Measurements from ENCODE around the gene ZNF543. TPM values are rescaled to one million over a fixed set of nuclear protein-coding genes. Genes with fewer than 3 reads are reported as not detected.

ZNF543 gene
- total and polyA plus RNA-seq, 9 of the 15 experiments (the other 6 are each of a cell fraction or from before 2014, with no cell fraction given) = 0.14 to 5.5 (median 2.4) TPM

DNA sequence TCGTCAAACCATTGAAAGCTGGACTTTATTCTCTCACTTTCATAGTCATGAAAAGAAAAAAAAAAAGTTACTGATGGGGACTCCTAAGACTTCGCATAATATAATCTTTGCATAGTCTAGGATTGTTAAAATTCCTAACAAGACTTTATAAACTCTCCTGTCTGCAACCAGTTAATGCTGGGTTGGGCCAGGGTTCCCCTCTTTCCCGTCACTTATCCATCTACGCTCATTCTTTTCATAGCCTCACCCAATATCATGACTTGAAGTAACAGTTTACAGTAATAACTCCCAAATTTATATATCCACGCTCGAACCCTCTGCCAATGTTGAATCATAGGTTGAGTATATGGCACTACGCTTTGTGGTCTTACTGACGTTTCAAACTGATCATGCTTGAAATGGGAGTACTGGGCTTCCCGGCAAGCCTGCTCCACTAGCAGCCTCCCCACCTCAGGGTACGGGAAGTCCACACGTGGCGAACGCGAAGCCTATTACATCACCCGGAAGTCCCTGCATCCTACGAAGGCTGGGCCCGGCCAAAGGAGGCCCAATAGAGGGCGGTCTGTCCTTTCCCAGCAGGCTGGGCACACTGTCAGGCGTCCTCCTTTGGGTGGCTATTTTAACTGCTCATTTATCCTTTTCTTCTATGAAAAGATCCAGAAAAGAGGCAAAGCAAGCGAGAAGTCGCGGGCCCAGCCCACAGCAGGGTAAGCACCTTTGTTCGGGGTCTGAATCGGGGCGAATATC is 40.7 kb upstream of the ZNF543 start (continued):
- no peak for TF ChIP-seq SAFB2 (IDR thresholded peaks at IDR 0.05; ENCODE audit: borderline replicate concordance, low read depth, low read length, severe bottlenecking)
- TF ChIP-seq CREM (IDR thresholded peaks at IDR 0.05; ENCODE audit: low read depth) = peak; percentile 81
- no peak for TF ChIP-seq SLC30A9 (CRISPR knock-in tag; IDR thresholded peaks at IDR 0.05)
- no peak for TF ChIP-seq PURB (CRISPR knock-in tag; IDR thresholded peaks at IDR 0.05; ENCODE audit: low read depth)
- TF ChIP-seq CREB1 (IDR thresholded peaks at IDR 0.05) = no peak
- no peak for TF ChIP-seq CREB1 (CRISPR knock-in tag; IDR thresholded peaks at IDR 0.05)
- no peak for TF ChIP-seq ZNF830 (CRISPR knock-in tag; IDR thresholded peaks at IDR 0.05)
- TF ChIP-seq, protein P1, sequence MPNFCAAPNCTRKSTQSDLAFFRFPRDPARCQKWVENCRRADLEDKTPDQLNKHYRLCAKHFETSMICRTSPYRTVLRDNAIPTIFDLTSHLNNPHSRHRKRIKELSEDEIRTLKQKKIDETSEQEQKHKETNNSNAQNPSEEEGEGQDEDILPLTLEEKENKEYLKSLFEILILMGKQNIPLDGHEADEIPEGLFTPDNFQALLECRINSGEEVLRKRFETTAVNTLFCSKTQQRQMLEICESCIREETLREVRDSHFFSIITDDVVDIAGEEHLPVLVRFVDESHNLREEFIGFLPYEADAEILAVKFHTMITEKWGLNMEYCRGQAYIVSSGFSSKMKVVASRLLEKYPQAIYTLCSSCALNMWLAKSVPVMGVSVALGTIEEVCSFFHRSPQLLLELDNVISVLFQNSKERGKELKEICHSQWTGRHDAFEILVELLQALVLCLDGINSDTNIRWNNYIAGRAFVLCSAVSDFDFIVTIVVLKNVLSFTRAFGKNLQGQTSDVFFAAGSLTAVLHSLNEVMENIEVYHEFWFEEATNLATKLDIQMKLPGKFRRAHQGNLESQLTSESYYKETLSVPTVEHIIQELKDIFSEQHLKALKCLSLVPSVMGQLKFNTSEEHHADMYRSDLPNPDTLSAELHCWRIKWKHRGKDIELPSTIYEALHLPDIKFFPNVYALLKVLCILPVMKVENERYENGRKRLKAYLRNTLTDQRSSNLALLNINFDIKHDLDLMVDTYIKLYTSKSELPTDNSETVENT (CRISPR knock-in tag; IDR thresholded peaks at IDR 0.05) = no peak
- TF ChIP-seq ZNF121 (CRISPR knock-in tag; conservative IDR thresholded peaks at IDR 0.05) = no peak
- TF ChIP-seq, protein P2, sequence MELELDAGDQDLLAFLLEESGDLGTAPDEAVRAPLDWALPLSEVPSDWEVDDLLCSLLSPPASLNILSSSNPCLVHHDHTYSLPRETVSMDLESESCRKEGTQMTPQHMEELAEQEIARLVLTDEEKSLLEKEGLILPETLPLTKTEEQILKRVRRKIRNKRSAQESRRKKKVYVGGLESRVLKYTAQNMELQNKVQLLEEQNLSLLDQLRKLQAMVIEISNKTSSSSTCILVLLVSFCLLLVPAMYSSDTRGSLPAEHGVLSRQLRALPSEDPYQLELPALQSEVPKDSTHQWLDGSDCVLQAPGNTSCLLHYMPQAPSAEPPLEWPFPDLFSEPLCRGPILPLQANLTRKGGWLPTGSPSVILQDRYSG (tag; conservative IDR thresholded peaks at IDR 0.05; ENCODE audit: low read depth) = 0 out of 2 replicates have a peak, but pooled peaks have one; percentile 57
- no peak for TF ChIP-seq CHCHD3 (CRISPR knock-in tag; IDR thresholded peaks at IDR 0.05)
- TF ChIP-seq JUND (IDR thresholded peaks at IDR 0.05; ENCODE audit: borderline replicate concordance, low read depth, low read length) = peak; percentile 92
- TF ChIP-seq JUND (tag; IDR thresholded peaks at IDR 0.05; ENCODE audit: borderline replicate concordance, low read depth, low read length) = peak; percentile 89; the same call in 2 of the 3 replicates
- no peak for TF ChIP-seq RBM22 (IDR thresholded peaks at IDR 0.05; ENCODE audit: low read depth, low read length, poor library complexity, severe bottlenecking)
- TF ChIP-seq KLF13 (tag; IDR thresholded peaks at IDR 0.05; ENCODE audit: borderline replicate concordance, low read depth) = 0 out of 2 replicates have a peak, but pooled peaks have one; percentile 20
- TF ChIP-seq, protein P3, sequence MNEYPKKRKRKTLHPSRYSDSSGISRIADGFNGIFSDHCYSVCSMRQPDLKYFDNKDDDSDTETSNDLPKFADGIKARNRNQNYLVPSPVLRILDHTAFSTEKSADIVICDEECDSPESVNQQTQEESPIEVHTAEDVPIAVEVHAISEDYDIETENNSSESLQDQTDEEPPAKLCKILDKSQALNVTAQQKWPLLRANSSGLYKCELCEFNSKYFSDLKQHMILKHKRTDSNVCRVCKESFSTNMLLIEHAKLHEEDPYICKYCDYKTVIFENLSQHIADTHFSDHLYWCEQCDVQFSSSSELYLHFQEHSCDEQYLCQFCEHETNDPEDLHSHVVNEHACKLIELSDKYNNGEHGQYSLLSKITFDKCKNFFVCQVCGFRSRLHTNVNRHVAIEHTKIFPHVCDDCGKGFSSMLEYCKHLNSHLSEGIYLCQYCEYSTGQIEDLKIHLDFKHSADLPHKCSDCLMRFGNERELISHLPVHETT (CRISPR knock-in tag; conservative IDR thresholded peaks at IDR 0.05 in 1 of 2, IDR thresholded peaks at IDR 0.05 in 1 of 2) = peak in 1 of 2 experiments; percentile 23; a peak in 2 of 4 replicates
- TF ChIP-seq NR2C1 (IDR thresholded peaks at IDR 0.05) = no peak
- 0 out of 2 replicates have a peak, but pooled peaks have one; percentile 21 for TF ChIP-seq NR2C1 (tag; IDR thresholded peaks at IDR 0.05)
- TF ChIP-seq, protein P4, sequence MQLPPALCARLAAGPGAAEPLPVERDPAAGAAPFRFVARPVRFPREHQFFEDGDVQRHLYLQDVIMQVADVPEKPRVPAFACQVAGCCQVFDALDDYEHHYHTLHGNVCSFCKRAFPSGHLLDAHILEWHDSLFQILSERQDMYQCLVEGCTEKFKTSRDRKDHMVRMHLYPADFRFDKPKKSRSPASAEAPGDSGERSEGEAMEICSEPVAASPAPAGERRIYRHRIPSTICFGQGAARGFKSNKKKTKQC (CRISPR knock-in tag; IDR thresholded peaks at IDR 0.05) = no peak
- TF ChIP-seq GTF2E2 (tag; IDR thresholded peaks at IDR 0.05) = peak; percentile 94
- TF ChIP-seq LCOR (CRISPR knock-in tag; IDR thresholded peaks at IDR 0.05) = peak; percentile 69; the same call in 1 of the 2 replicates
- 0 out of 2 replicates have a peak, but pooled peaks have one; percentile 49 for TF ChIP-seq FOXJ2 (tag; IDR thresholded peaks at IDR 0.05)
